Activated B cell treated with CpG ODN at 0.5 μM for 24 hours (primary cell): ENCODE results near the gene ARHGAP24. TPM values are rescaled to one million over a fixed set of nuclear protein-coding genes. Genes with fewer than 3 reads are reported as not detected.

Source experiments
- ATAC-seq: fragments of 200-7000 bp; cut with Tn5 transposase; one replicate; pipeline ENCODE4 v1.10.0; 2021; ENCODE audit warnings: low read depth, mild to moderate bottlenecking, moderate library complexity
- CTCF ChIA-PET: fragments of 350-600 bp; sonication (Branson Sonifier 250); formaldehyde crosslinking; loops from one replicate; lab custom pipeline; 2021; ENCODE audit warnings: antibody characterized with exemption; lab: Charles Lee
- POLR2A ChIA-PET: fragments of 350-600 bp; sonication (Branson Sonifier 250); formaldehyde crosslinking; loops from one replicate; lab custom pipeline; 2021; ENCODE audit warnings: antibody characterized with exemption; lab: Charles Lee
- DNase-seq: peaks from one replicate; pipeline ENCODE4 v3.0.0; 2022
- H3K27ac Mint-ChIP-seq: one replicate; pipeline ENCODE4 v1.8.0; 2020; ENCODE audit warnings: mixed read lengths
- H3K27me3 Mint-ChIP-seq: one replicate; pipeline ENCODE4 v1.8.0; 2021; ENCODE audit warnings: mixed read lengths
- H3K36me3 Mint-ChIP-seq: one replicate; pipeline ENCODE4 v1.8.0; 2021; ENCODE audit warnings: low read depth, mixed read lengths
- H3K4me1 Mint-ChIP-seq: one replicate; pipeline ENCODE4 v1.8.0; 2021; ENCODE audit warnings: mixed read lengths
- H3K4me3 Mint-ChIP-seq: one replicate; pipeline ENCODE4 v1.8.0; 2020; ENCODE audit warnings: mild to moderate bottlenecking, mixed read lengths
- H3K9me3 Mint-ChIP-seq: one replicate; pipeline ENCODE4 v1.8.0; 2020; ENCODE audit warnings: mixed read lengths
- CTCF ChIP-seq: fragments of 200-600 bp; IDR thresholded peaks from one replicate; pipeline ENCODE4 v1.8.0; 2022; ENCODE audit warnings: antibody characterized with exemption, mild to moderate bottlenecking
- intact Hi-C: fragments of 100-400 bp; cut with micrococcal nuclease; formaldehyde crosslinking; loops from one replicate; pipeline ENCODE4 v1.15.1; 2024
- total RNA-seq: library from RNA; stranded (reverse); gene quantifications from 2 replicates; pipeline ENCODE4 v1.2.3, GENCODE V29; 2022

ARHGAP24 gene
- total RNA-seq, 1 donor from 2014 or later, result 231 TPM

DNA sequence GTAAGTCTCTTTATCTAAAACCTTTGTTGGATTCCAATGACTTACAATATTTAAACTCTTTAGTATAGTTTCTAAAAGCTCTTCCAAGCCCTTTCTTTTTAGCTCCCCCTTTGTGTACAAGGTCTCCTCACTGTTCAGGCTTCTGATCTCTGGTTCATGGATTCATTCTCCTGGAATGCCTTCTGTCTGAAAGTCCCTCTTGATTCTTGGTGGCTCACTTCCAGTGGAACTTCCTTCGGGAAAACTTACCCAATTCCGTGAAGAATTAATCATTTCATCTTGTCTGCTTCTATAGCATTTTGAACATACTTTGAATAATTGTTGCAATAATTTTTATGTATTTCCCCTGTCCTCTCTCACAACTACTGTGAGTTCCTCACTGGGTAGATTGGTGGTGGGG is 3.6 kb downstream of the ARHGAP24 start:
- DNase-seq, result no peak
- ChIA-PET POLR2A (interaction anchor here (1.7 kb wide), 1 partner anchor 11 kb away, joined by 6 read pairs; no protein-coding TSS in a partner anchor), CTCF (no interaction called here)
- intact Hi-C loops, result loop anchor here (5.0 kb wide), 3 partner anchors 34 to 331 kb away; no protein-coding TSS in a partner anchor
- Mint-ChIP-seq H3K9me3 (no peaks in the 10 kb centered on the region), H3K36me3 (peaks cover 31% of the 10 kb centered on the region), H3K27ac (peak overlapping the region; percentile 57), H3K4me3 (peak overlapping the region; percentile 81), H3K27me3 (no peaks in the 10 kb centered on the region), H3K4me1 (peaks cover 76% of the 10 kb centered on the region)
- no peak for ATAC-seq
- TF ChIP-seq CTCF, result no peak

DNA sequence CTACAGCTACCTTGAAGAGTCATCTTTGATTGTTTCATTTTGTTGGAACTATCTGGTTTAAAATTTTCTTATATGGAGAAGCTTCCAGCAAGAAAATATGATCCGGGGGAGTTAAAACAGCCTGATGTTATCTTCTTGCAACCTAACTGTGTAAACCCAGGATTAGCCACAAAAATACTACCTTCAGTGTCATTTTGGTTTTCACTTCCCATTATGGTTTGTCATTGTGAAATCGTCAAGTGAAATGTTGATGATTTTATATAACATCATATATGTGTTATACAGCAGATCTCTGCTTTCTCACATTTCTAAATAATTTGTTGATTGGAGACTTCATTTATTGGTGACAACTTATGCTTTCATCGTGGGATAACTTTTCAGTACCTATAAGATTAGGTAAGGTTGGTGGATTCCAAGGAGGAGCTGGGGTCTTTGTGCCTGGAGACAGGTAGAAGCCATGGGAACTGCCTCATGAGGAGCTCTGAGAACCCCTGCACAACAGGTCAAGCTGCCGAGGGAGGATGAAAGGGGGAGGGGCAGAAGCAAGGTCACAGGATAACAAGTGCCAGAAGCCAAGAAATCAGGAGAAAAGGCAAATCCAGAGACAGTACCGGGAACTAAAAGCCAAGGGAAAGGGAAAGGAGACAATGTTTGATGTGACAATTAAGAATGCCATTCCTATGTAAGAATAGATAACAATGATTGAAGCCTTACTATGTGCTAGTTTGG is 7.2 kb downstream of the ARHGAP24 start:
- peak; percentile 35 for ATAC-seq
- intact Hi-C loops, result loop anchor here (2.0 kb wide), 1 partner anchor 17 kb away; no protein-coding TSS in a partner anchor
- peak overlapping the region; percentile 9 for H3K4me3 Mint-ChIP-seq
- H3K4me1 Mint-ChIP-seq, result peaks cover 69% of the 10 kb centered on the region
- CTCF ChIA-PET, result no interaction called here
- no peaks in the 10 kb centered on the region for H3K27me3 Mint-ChIP-seq
- no peak for DNase-seq
- POLR2A ChIA-PET, result interaction anchor here (1.4 kb wide), 1 partner anchor 56 kb away, joined by 3 read pairs; no protein-coding TSS in a partner anchor
- no peaks in the 10 kb centered on the region for H3K9me3 Mint-ChIP-seq
- TF ChIP-seq CTCF, result no peak
- peaks cover 23% of the 10 kb centered on the region for H3K36me3 Mint-ChIP-seq
- peak overlapping the region; percentile 81 for H3K27ac Mint-ChIP-seq

- TF ChIP-seq CTCF, result no peak
- ChIA-PET CTCF (no interaction called here), POLR2A (no interaction called here)
- intact Hi-C loops, result no loop called here
- no peak for ATAC-seq
- Mint-ChIP-seq H3K9me3 (no peaks in the 10 kb centered on the region), H3K36me3 (peaks cover 10% of the 10 kb centered on the region), H3K27ac (no peak overlapping the region), H3K4me1 (peaks cover 55% of the 10 kb centered on the region), H3K27me3 (no peaks in the 10 kb centered on the region), H3K4me3 (no peak overlapping the region)
- no peak for DNase-seq
Measured at GRCh38 chr4:85486425-85487086, 11.6 kb downstream of the ARHGAP24 start.

DNA sequence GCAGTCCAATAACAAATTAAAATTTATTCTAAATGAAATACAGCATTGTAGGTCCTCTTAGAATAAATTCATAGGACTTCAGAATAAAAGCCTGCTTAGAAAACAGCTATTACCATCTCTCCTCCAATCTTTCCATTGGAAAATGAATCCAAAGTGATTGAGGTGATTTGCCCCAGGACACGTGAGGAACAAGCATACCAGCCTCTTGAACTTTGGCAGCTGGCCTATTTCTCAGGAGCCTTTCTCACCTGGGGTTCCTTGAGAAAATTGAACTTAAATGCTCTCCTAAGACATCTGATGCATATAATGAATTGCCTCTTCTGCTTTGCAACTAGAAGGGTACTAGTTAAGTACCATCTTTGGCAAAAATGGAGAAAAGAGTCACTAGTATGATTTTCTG is 13.5 kb downstream of the ARHGAP24 start:
- Mint-ChIP-seq H3K4me3 (no peak overlapping the region), H3K27me3 (no peaks in the 10 kb centered on the region), H3K4me1 (peaks cover 58% of the 10 kb centered on the region), H3K36me3 (peaks cover 7% of the 10 kb centered on the region), H3K9me3 (no peaks in the 10 kb centered on the region), H3K27ac (no peak overlapping the region)
- CTCF ChIA-PET, result no interaction called here
- DNase-seq (no peak), ATAC-seq (no peak)
- intact Hi-C loops, result no loop called here
- TF ChIP-seq CTCF, result no peak
- POLR2A ChIA-PET, result interaction anchor here (1.0 to 2.1 kb wide), 2 partner anchors 10 to 185 kb away, joined by 3 to 6 read pairs; no protein-coding TSS in a partner anchor
